Activated T-cell treated with anti-CD3 and anti-CD28 coated beads for 48 hours (primary cell): ENCODE data around the gene MRNIP.
"Not testable (repeated sequence)": the region's sequence is repeated elsewhere in the genome, so short reads cannot be mapped to it uniquely, and the experiment has no call there.

ENCODE experiments used
- DNase-seq: peaks from one replicate; pipeline ENCODE4 v3.0.0-alpha.2; 2020; ENCODE audit warnings: low read depth

MRNIP gene

DNA sequence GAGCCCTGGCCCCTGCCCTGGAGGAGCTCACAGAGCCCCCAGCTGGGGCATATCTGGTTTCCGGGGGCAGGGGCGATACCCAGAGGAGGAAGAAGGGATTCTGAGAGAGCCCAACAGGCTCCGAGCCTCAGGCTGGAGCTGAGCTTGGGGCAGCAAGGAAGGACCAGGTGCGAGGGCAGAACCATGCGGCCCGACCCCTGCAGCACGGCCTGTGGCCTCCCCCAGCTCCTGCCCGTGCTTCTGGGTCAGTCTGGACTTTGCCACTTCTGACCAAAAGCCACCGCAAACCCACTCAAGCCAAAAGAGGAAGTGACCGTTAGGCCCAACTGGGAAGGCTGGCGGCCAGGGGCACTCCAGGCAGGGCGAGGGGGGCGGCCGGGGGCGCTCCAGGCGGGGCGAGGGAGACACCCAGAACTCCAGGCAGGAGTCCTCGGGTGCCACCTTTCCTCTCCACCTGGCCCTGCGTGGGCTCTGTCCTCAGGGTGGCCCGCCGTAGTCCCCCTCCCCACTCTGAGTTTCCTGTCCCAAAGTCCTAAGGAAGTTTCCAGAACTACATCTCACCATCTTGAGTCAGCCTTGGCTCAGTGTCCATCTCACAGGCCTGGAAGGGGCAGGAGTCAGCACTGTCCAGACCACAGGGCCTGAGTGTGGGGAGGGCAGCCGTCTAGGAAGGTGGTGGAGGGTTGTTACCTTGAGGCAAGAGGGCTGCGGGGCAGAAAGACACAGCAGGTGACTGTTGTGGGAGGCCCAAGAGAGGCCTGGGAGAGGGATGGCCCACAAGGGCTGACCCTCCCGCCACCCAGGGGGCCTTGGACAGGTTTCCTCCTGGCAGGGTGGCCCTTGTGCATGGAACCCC, 65.8 kb downstream of the MRNIP start:
- DNase-seq = no peak

- DNase-seq = no peak
These were observed 66.6 kb downstream of the MRNIP start for GRCh38 chr5:179791881-179792611.

- DNase-seq = not testable (repeated sequence)
These were observed 69.3 kb downstream of the MRNIP start for GRCh38 chr5:179789278-179789677.

GRCh38 chr5:179788193-179788854, 70.3 kb downstream of the MRNIP start:
- no peak for DNase-seq
